HEK293 (cell line): ENCODE data around the gene PKM.

ENCODE experiments used
- CTCF ChIP-seq: fragments of 450-650 bp; formaldehyde crosslinking; IDR thresholded peaks from 2 replicates; pipeline ENCODE4 v1.5.1; 2016; ENCODE audit warnings: missing biosample characterization, missing genetic modification characterization
- KLF1 ChIP-seq: fragments of 450-650 bp; formaldehyde crosslinking; IDR thresholded peaks from 2 replicates; pipeline ENCODE4 v1.5.1; 2016; ENCODE audit warnings: missing biosample characterization, missing genetic modification characterization
- PBX3 ChIP-seq: sonication (generic); formaldehyde crosslinking; IDR thresholded peaks from 2 replicates; pipeline ENCODE4 v1.8.1; 2022; ENCODE audit warnings: mild to moderate bottlenecking, moderate library complexity, missing genetic modification reagents
- PRDM4 ChIP-seq: fragments of 450-650 bp; formaldehyde crosslinking; IDR thresholded peaks from 2 replicates; pipeline ENCODE4 v1.5.1; 2017; ENCODE audit warnings: missing biosample characterization, missing genetic modification characterization
- REST ChIP-seq: fragments of 450-650 bp; formaldehyde crosslinking; IDR thresholded peaks from 2 replicates; pipeline ENCODE4 v1.5.1; 2016; ENCODE audit warnings: missing biosample characterization, missing genetic modification characterization
- SP2 ChIP-seq: fragments of 450-650 bp; formaldehyde crosslinking; IDR thresholded peaks from 2 replicates; pipeline ENCODE4 v1.5.1; 2016; ENCODE audit warnings: missing biosample characterization, missing genetic modification characterization
- ZNF423 ChIP-seq: fragments of 450-650 bp; formaldehyde crosslinking; IDR thresholded peaks from 2 replicates; pipeline ENCODE4 v1.5.1; 2016; ENCODE audit warnings: missing biosample characterization, missing genetic modification characterization
- ZNF626 ChIP-seq: fragments of 450-650 bp; sonication (Bioruptor Pico); formaldehyde crosslinking; IDR thresholded peaks from 2 replicates; pipeline ENCODE4 v1.5.1; 2018; ENCODE audit warnings: missing biosample characterization, missing genetic modification characterization, inconsistent platforms

GRCh38 chr15:72202801-72203506, 28.0 kb downstream of the PKM start:
- TF ChIP-seq REST (tag by site-specific recombination) (no peak), CTCF (tag by site-specific recombination) (no peak), PBX3 (CRISPR knock-in tag) (no peak), PRDM4 (tag by site-specific recombination) (no peak), SP2 (no peak), KLF1 (no peak), ZNF626 (no peak), ZNF423 (tag by site-specific recombination) (no peak)
